GM12872 (cell line): Measurements from ENCODE around the gene CD72.

Experiments used
- TF ChIP-seq, protein P1 (sequence below): IDR thresholded peaks from 3 replicates; pipeline ENCODE4 v1.5.1; 2011; ENCODE audit warnings: low read depth, mild to moderate bottlenecking, low read length, moderate library complexity; ENCODE audit not compliant: insufficient read depth

The CD72 gene

DNA sequence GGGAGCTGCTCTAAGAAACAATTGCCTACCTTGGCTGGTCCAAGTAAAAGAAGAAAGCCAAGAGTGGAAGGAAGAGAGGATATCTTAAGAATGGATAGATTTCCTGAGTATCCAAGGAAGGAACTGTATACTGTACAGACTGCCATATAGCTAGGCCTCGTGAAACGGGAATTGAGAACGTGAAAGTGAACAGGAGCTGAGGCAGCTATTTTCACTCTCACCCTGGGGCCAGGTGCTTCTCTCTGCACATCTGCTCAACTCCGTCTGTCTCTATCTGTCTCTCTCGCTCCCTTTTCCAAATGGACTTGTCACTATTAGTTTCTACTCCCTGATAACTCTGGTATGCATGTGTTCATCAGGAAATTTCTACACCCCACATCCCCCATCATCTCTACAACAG is 49.0 kb downstream of the CD72 start:
- TF ChIP-seq, protein P1, sequence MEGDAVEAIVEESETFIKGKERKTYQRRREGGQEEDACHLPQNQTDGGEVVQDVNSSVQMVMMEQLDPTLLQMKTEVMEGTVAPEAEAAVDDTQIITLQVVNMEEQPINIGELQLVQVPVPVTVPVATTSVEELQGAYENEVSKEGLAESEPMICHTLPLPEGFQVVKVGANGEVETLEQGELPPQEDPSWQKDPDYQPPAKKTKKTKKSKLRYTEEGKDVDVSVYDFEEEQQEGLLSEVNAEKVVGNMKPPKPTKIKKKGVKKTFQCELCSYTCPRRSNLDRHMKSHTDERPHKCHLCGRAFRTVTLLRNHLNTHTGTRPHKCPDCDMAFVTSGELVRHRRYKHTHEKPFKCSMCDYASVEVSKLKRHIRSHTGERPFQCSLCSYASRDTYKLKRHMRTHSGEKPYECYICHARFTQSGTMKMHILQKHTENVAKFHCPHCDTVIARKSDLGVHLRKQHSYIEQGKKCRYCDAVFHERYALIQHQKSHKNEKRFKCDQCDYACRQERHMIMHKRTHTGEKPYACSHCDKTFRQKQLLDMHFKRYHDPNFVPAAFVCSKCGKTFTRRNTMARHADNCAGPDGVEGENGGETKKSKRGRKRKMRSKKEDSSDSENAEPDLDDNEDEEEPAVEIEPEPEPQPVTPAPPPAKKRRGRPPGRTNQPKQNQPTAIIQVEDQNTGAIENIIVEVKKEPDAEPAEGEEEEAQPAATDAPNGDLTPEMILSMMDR, result no peak

DNA sequence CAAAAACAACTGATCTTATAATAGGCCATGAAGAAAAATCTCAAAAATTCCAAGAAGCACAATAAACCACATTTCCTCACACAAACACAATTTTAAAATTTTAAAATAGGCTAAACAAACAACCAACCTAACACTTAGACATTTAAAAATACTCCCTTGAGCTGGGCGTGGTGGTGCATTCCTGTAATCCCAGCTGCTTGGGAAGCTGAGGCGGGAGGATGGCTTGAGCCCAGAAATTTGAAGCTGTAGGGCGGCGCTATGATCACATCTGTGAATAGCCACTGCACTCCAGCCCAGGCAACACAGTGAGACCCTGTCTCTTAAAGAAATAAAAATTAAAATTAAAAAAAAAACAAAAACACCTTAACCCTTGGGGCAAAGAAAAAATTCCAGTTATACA is 50.0 kb downstream of the CD72 start:
- TF ChIP-seq, protein P1, result no peak

DNA sequence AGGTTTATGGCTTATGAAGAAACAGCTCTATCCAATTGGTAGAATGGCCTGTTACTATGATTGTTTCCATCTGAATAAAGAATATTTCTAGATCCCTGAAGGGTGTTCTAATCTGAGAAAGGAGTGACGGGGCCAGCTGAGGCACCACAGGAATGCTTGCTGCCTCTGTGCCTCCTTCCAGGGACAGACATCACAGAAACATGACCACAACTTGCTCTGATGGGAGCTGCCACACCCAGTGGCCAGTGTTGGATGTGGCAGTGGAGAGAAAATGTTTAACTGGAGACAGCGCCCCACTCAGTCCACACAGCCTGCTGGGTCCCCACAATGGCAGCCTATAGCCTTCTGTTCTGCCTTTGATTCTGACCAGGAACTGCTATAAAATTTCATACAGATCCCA is 51.8 kb downstream of the CD72 start:
- TF ChIP-seq, protein P1, result 0 out of 3 replicates have a peak, but pooled peaks have one; percentile 16

DNA sequence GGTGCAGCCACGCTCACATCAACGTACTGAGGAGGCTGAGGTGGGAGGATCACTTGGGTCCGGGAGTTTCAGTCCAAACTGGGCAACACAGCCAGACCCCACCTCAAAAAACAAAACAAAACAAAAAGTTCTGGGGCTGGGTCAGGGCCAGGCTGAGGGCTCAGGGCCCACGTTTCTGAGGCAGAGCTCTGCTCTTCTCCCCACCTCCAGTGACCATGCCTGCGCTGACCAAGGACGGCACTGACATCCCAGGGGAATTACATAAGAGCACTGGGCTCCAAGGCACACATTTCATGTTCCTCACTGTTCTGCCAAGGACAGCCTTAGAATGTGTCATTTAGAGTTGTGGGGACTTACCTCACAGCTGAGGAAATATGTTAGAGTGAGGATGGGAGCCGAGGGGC is 53.6 kb downstream of the CD72 start:
- TF ChIP-seq, protein P1, result no peak

DNA sequence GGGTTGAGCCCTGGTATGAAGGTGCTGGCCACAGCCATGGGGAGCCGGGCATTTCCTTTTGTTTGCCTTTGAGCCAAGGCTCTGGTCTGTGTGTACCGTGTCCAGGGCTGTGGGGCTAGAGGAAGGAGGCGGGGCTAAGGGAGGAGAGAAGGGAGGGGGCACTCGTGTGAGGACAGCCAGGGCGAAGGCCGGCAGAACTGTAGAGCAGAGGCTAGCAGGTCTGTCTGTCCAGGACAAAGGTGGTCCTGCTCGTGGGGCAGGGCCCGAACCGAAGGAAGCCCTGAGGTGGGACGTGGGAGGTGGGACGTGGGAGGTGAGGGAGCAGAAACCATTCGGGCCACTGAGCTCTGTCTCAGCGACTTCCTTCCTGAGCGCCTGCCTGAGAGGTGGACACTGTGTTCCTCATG is 54.4 kb downstream of the CD72 start:
- TF ChIP-seq, protein P1, result no peak

DNA sequence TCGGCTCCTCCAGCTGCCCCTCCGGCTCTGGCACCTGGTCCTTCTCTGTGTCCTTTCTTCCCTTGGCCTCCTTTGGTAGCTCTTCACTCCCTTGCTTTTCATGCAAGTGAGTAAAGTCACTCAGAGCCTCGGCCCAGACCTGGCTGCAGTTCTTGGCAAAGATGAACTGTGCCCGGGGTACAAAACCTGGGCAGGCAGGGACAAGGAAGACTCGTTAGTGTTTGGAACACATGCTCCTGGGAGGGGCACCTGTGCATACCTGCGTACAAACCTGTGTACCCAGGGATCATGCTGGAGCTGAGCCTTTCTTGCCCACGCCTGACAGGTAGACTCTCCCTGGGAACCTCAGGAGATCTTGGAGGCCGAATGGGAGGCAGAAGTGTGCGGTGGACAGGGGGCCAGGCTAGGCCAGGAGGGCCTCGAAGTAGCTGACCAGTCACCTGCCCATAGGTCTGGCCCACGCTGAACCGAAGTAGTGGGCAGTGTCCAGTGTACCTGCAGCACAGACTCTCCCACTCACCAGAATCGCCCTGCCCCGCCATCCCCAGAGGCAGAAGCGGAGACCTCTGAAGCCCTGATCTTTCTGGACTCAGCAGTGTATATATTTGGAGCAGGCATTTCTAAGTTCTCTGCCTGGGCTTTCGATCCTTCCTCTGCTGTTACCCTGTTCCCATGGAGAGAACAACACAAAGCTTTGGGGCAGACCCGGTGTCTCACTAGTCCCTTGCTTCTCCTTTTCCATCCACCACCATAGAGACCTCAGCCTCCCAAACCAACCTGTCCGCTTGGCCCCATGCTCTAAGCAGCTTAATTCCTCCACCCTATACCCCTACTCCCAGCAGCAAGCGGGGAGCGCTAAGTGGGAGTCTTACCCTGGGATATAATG is 55.1 kb downstream of the CD72 start:
- TF ChIP-seq, protein P1, result no peak

DNA sequence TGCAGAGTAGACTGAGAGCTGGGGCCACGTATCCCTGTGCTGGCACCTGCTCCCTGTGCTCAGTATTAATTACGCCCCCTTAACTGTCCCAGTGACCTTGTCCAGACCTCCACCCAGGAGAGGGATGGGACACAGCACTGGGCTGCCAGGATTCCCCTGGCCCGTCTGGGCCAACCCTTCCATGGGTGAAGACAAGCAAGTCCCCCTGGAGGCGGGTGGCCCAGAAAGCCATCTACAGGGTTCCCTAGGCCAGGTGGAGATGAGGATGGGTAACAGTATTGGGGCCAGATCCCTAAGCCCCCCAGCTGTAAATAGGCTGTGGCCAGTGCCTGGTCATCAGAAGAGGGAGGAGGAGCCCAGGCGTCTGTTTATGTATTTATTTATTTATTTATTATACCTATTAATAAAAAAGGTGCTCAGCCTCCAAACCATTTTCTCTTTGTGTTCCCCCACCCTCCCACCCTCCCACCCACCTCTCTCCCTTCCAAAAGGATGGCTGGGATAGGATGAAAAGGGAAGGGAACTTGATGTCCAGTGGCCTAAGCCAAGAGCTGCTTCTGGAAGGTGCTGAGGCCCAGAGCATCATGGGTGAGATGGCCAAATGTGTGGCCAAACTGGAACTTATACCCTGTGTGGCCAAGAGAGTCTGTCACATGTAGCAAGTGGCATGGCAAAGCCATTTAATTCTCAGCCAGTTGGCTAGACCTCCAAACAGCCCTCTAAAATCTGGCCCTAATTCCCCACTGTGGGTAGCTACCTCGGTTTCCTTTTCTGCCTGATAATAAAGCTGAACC is 56.5 kb downstream of the CD72 start:
- TF ChIP-seq, protein P1, result no peak
